Measurements from ENCODE around the gene CCDC82.

The CCDC82 gene

DNA sequence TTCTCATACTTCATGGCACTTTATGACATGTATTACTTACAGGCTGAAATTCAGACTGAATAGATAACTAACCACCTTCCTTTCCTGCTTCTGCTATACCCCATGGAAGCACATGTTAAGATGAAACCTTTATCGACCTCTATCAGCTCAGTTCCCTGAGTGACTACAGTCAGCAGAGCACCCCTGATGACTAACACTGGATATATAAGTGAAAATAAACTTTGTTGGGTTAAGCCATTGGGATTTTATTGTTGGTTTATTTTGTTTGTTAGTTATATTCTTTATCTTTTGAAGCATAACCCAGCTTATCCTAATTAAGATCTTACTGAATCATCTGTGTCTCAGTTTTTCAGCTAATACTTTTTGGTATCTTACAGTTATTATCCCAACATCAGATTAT is 23.7 kb downstream of the CCDC82 start:
- H3K27me3 ChIP-seq (ENCODE audit: low read depth, low read length) = no peaks in the 10 kb centered on the region
- H2AFZ ChIP-seq (ENCODE audit: low read depth, low read length) = no peak overlapping the region
- no peaks in the 10 kb centered on the region for H4K20me1 ChIP-seq (ENCODE audit: insufficient read depth, low read length)
- H3K27ac ChIP-seq (ENCODE audit: low read length) = no peak overlapping the region
- TF ChIP-seq, protein P1, sequence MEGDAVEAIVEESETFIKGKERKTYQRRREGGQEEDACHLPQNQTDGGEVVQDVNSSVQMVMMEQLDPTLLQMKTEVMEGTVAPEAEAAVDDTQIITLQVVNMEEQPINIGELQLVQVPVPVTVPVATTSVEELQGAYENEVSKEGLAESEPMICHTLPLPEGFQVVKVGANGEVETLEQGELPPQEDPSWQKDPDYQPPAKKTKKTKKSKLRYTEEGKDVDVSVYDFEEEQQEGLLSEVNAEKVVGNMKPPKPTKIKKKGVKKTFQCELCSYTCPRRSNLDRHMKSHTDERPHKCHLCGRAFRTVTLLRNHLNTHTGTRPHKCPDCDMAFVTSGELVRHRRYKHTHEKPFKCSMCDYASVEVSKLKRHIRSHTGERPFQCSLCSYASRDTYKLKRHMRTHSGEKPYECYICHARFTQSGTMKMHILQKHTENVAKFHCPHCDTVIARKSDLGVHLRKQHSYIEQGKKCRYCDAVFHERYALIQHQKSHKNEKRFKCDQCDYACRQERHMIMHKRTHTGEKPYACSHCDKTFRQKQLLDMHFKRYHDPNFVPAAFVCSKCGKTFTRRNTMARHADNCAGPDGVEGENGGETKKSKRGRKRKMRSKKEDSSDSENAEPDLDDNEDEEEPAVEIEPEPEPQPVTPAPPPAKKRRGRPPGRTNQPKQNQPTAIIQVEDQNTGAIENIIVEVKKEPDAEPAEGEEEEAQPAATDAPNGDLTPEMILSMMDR (IDR thresholded peaks at IDR 0.05; ENCODE audit: low read depth, low read length) = no peak
- TF ChIP-seq EZH2phosphoT487 (IDR thresholded peaks at IDR 0.05; ENCODE audit: low read depth) = no peak
- peaks cover 8% of the 10 kb centered on the region for H3K4me1 ChIP-seq (ENCODE audit: low read length)
- no peak overlapping the region for H3K4me3 ChIP-seq (ENCODE audit: low read length)
- no peak overlapping the region for H3K4me2 ChIP-seq (ENCODE audit: low read length)
- H3K9ac ChIP-seq (ENCODE audit: low read length) = no peak overlapping the region
- H3K9me3 ChIP-seq (ENCODE audit: insufficient read depth, low read length) = no peaks in the 10 kb centered on the region
- H3K79me2 ChIP-seq (ENCODE audit: low read length) = no peaks in the 10 kb centered on the region
- H3K36me3 ChIP-seq (replicated peaks; ENCODE audit: low read depth, low read length) = peaks cover 14% of the 10 kb centered on the region

DNA sequence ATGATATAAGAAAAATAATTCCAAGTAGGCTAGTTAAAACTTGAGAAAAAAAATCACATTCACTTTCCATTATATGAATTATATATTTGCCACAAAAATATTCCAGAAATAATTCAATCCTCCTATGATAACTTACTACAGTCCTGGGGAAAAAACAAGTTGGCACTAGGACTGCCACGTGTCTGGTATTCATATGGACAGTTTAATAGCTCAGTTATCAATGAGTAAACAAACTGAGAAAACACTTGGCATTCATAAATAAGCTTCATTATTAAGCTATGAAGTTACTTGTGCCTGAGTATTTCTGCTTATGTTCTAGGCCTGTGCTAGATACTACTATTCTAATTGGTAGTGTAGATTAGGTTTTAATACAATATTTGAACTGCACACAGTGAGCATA is 24.2 kb downstream of the CCDC82 start:
- Histone ChIP-seq H2AFZ (ENCODE audit: low read depth, low read length) (no peak overlapping the region), H3K4me2 (ENCODE audit: low read length) (no peak overlapping the region), H3K4me3 (ENCODE audit: low read length) (no peak overlapping the region), H4K20me1 (ENCODE audit: insufficient read depth, low read length) (no peaks in the 10 kb centered on the region), H3K4me1 (ENCODE audit: low read length) (peaks cover 8% of the 10 kb centered on the region), H3K79me2 (ENCODE audit: low read length) (no peaks in the 10 kb centered on the region), H3K9me3 (ENCODE audit: insufficient read depth, low read length) (no peaks in the 10 kb centered on the region), H3K9ac (ENCODE audit: low read length) (no peak overlapping the region), H3K27ac (ENCODE audit: low read length) (no peak overlapping the region), H3K27me3 (ENCODE audit: low read depth, low read length) (no peaks in the 10 kb centered on the region), H3K36me3 (replicated peaks; ENCODE audit: low read depth, low read length) (peaks cover 13% of the 10 kb centered on the region)
- TF ChIP-seq EZH2phosphoT487 (IDR thresholded peaks at IDR 0.05; ENCODE audit: low read depth) = no peak
- TF ChIP-seq, protein P1 (IDR thresholded peaks at IDR 0.05; ENCODE audit: low read depth, low read length) = no peak

DNA sequence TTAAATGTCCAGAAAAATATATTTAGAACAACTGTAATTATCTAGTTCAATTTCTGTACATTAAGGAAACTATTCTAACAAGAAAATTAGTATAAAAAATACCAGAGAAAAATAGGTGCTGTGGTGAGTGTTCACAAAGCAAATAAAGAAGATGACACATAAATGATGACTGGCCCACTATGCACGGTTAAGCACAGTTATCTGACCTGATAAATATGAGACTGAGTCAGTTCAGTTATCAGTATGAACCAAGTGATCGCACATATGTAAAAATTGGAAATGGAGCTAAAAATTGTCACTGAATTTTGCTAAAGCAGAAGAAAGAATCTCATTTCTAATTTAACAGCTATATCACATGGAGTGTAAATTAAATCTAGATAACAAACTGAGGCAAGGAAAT is 27.9 kb downstream of the CCDC82 start:
- Histone ChIP-seq H4K20me1 (ENCODE audit: insufficient read depth, low read length) (no peaks in the 10 kb centered on the region), H3K4me3 (ENCODE audit: low read length) (no peak overlapping the region), H3K27me3 (ENCODE audit: low read depth, low read length) (no peaks in the 10 kb centered on the region), H3K9me3 (ENCODE audit: insufficient read depth, low read length) (no peaks in the 10 kb centered on the region), H3K27ac (ENCODE audit: low read length) (no peak overlapping the region), H3K36me3 (replicated peaks; ENCODE audit: low read depth, low read length) (no peaks in the 10 kb centered on the region), H3K79me2 (ENCODE audit: low read length) (no peaks in the 10 kb centered on the region), H2AFZ (ENCODE audit: low read depth, low read length) (no peak overlapping the region), H3K4me2 (ENCODE audit: low read length) (no peak overlapping the region), H3K4me1 (ENCODE audit: low read length) (peaks cover 10% of the 10 kb centered on the region), H3K9ac (ENCODE audit: low read length) (no peak overlapping the region)
- no peak for TF ChIP-seq EZH2phosphoT487 (IDR thresholded peaks at IDR 0.05; ENCODE audit: low read depth)
- TF ChIP-seq, protein P1 (IDR thresholded peaks at IDR 0.05; ENCODE audit: low read depth, low read length) = no peak

DNA sequence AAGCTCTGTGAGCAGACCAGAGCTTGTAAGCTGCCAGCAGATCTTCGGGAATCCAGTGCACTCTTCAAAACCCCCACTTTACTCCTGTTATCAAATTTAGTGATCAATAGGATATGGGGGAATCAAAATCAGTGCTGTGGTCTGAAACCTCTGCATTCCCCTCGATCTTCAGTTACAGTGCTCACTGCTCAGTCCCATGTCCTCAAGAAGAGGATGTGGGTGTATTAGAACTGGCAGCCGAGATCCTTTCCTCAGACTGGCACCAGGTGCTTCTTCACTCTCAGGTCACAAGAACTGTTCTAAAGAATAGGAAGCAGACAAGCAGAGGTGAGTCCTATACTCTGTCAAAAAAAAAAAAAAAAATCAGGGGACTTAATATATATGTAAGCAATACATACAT is 31.4 kb downstream of the CCDC82 start:
- H3K36me3 ChIP-seq (replicated peaks; ENCODE audit: low read depth, low read length) = no peaks in the 10 kb centered on the region
- H3K27ac ChIP-seq (ENCODE audit: low read length) = no peak overlapping the region
- TF ChIP-seq EZH2phosphoT487 (IDR thresholded peaks at IDR 0.05; ENCODE audit: low read depth) = no peak
- TF ChIP-seq, protein P1 (IDR thresholded peaks at IDR 0.05; ENCODE audit: low read depth, low read length) = no peak
- H4K20me1 ChIP-seq (ENCODE audit: insufficient read depth, low read length) = no peaks in the 10 kb centered on the region
- no peaks in the 10 kb centered on the region for H3K79me2 ChIP-seq (ENCODE audit: low read length)
- H3K4me1 ChIP-seq (ENCODE audit: low read length) = peaks cover 10% of the 10 kb centered on the region
- no peak overlapping the region for H3K9ac ChIP-seq (ENCODE audit: low read length)
- no peak overlapping the region for H2AFZ ChIP-seq (ENCODE audit: low read depth, low read length)
- H3K4me3 ChIP-seq (ENCODE audit: low read length) = no peak overlapping the region
- no peaks in the 10 kb centered on the region for H3K27me3 ChIP-seq (ENCODE audit: low read depth, low read length)
- H3K4me2 ChIP-seq (ENCODE audit: low read length) = no peak overlapping the region
- no peaks in the 10 kb centered on the region for H3K9me3 ChIP-seq (ENCODE audit: insufficient read depth, low read length)

All from OCI-LY3 (cell line).